CD4-positive, alpha-beta T cell treated with Interleukin-1 beta for 1 hour (primary cell): Measurements from ENCODE around the gene BEND7.
"Not testable (repeated sequence)": the region's sequence is repeated elsewhere in the genome, so short reads cannot be mapped to it uniquely, and the experiment has no call there.

Experiments used
- DNase-seq, 2 donors: peaks; one replicate each; pipeline ENCODE4 v3.0.0-alpha.2; 2020 to 2022

Gene BEND7

DNA sequence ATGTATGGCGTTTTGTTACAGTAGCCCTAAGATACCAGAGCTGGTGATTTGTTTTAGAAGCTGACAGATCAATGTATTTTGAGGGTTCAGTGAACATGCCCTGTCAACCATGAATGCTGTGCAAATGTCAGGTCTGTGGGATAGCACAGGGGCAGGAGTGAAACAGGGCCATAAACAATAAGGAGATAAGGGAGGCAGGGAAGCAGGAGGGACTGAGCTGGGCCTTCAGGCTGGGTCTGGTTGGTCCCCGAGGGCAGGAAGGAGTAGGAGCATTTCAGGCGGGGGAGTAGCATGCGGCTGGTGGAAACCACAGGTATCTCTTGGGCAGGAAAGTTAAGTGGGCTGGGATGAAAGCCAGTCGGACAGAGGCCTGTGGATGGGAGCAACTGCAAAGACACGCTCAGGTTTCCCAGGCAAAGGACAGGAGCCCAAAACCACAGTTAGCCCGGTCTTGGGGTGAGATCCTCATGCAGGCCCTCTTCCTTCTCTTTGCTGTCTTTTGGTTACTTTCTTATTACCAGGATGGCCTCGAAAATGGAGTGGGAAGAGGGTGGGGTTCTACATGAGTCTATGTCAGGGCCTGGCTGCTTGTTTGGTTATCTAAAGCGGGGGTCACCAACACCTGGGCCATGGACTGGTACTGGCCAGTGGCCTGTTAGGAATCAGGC is 111.2 kb downstream of the BEND7 start:
- no peak for DNase-seq

DNA sequence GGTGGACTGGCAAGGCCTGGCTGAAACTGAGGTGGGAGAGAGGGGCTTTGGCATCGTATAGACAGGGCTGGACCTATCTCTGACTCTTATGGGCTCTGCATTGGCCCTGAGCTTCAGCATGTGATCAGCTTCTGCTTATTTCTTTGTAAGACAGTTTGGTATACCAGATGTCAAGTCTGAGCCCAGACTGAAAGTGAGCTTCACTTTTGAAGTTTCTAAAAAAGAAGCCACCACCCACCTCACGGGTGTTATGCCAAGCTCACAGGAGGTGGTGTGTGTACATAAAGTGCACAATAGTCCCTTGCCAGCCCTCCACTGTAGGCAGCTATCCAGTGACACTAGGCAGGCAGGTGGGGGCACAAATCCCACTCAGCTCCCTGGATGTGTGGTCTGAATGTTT is 112.1 kb downstream of the BEND7 start:
- no peak for DNase-seq

DNA sequence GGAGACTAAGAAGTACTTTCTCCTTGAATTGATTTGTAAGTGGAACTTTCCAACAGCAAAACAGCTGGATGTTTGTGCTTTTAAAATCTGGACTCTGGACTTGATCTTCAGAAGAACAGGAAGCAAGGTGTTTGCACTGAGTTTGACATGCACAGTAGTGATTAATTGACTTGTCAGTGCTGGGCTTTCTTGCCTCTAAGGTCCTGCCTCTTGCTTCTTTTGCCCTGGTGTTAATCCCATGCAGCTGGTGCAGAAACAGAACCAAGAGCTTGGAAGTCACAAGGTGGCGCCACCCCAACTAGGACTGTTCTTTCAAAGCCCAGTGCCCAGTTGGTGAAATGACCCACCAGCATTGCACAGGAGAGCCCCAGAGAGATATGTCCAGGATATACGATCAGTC is 114.0 kb downstream of the BEND7 start:
- no peak for DNase-seq

DNA sequence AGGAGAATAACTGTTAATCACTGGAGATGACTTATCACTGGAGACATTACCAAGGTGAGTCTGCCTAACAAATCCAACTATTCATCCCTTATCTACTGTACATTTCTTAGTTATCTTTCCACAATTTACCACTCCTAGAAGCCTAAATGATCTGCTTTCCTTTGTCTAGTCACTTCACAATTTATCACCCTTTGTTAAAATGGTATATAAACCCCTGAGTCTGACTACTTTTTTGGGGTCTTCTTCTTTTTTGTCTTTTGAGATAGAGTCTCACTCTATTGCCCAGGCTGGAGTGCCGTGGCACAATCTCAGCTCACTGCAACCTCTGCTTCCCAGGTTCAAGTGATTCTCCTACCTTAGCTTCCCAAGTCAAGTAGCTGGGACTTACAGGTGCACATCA is 114.7 kb downstream of the BEND7 start:
- DNase-seq: no peak

DNA sequence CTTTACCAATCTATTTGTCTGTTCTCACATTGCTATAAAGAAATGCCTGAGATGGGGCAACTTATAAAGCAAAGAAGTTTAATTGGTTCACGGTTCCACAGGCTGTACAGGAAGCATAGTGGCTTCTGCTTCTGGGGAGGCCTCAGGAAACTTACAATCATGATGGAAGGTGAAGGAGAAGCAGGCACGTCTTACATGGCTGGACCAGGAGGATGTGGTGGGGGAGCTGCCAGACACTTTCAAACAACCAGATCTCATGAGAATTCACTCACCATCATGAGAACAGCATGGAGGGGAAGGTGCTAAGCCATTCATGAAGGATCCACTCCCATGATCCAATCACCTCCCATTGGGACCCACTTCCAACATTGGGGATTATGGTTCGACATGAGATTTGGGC is 115.9 kb downstream of the BEND7 start:
- no peak for DNase-seq

DNA sequence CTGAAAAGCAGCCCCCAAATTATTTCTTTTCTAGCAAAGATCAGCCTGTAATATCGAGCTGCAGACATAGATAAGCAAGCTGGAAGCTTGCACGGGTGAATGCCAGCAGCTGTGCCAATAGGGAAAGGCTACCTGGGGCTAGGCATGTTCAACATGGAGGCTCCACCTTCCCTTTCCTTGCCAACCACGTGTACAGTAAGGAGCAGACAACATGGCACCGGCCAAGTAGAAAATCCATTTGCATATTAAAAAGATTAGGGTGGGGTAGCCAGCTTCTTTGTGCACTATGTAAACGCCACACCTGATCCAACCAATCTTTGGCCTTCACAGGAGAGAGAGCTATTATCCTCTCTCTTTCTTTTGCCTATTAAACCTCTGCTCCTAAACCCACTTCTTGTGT is 124.0 kb downstream of the BEND7 start:
- DNase-seq: no peak

DNA sequence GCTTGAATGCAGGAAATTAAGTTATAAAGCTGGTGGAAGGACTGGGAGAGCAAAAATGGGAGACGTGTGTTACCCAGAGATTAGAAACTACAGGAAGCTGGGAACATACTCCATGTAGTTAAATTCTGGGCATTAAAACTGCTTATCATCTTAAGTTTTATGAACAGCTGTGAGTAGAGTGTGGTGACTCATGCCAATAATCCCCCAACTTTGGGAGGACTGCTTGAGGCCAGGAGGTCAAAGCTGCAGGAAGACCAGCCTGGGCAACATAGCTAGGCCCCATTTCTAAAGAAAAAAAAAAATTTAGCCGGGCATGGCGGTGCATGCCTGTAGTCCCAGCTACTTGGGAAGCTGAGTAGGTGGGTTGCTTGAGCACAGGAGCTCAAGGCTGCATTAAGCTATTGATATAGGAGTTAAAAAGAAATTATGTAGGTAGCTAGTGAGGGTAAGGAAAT is 124.5 kb downstream of the BEND7 start:
- DNase-seq: no peak

DNA sequence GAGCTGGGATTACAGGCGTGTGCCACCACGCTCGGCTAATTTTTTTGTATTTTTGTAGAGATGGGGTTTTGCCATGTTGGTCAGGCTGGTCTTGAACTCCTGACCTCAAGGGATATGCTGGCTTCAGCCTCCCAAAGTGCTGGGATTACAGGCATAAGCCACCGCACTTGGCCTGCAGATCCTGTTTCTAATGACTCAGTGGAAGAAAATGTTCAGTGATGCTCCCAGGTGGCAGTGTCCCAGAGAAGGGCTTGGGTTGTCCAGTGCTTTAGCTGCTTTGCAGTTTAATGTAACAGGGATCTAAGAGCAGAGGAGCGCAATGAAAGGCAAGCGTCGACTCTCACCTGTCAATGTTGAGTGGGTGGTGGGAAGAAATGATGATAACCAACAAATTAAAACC is 125.4 kb downstream of the BEND7 start:
- DNase-seq: not testable (repeated sequence)

DNA sequence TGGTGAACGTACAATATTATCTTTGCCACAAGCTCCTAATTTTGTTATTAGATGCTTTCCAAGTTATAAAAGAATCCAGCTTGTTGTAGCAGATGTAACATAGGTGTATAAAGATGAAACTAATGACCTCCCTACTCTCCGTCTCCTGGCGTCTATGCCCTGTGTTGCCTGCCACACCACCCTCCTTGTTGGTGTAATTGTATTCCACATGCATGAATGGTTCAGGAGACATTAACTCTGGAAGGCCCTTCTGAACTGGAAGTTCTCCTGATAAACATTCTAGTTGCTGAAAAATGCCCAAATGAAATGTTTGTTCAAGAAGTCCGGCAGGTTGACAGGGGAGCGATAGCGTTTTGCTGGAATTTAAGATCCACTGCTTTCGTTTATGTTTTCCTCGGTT is 126.8 kb downstream of the BEND7 start:
- no peak for DNase-seq

DNA sequence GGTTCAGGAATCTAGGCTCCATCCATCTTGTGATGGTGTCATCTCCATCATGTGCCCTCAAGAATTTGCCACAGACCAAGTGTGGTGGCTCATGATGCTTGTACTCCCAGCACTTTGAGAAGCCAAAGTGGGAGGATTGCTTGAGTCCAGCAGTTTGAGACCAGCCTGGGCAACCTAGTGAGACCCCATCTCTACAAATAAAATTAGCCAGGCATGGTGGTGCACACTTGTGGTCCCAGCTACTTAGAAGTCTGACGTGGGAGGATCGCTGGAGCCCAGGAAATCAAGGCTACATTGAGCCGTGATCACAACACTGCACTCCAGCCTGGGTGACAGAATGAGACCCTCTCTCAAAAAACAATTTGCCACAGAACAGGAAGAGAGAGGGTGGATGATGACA is 127.7 kb downstream of the BEND7 start:
- no peak for DNase-seq

DNA sequence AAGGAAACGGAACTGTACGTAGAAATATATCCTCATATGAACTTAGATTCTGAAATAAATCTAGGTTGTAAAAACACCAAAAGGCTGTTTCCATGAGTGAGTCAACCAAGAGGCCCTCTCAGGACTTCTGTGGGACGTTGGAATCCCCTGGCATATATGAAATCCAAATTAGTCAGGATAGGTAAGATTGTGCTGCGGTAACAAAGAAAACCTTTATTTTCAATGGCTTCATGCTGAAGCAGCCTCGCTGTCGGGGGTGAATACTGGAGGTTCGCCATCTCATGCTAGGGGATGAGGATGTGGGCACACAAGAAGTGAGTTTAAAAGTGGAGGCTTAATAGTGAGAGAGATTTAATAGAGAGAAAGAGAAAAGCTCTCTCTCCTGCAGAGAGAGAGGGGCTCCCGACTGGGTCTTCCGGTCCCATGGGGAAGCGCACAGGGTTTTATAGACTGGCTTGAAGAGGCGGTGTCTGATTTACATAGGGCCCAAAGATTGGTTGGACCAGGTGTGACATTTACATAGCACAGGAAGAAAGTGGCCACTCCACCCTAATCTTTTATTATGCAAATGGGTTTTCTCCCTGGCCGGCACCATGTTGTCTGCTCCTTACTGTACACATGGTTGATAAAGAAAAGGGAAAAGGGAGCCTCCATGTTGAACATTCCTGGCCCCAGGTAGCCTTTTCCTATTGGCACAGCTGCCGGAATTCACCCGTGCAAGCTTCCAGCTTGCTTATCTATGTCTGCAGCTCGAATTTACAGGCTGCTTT is 128.4 kb downstream of the BEND7 start:
- DNase-seq: no peak

DNA sequence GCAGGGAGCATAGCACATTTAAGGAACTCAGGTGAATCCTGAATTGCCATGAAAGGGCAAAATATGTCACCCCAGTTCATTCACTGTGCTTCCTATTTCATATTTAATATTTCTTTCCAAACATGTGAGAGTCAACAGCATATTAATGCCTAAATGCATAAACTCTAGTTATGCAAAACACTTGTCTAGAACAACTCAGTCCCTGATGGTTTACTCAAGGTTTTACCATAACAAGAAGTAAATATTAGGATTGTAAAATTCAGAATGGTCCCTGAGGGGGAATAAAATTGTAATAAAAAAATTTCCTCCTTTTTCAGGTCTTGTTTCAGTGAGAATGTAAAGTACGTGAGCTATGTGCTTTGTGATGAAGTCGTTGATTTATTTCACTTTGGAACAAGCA is 129.1 kb downstream of the BEND7 start:
- DNase-seq: no peak

DNA sequence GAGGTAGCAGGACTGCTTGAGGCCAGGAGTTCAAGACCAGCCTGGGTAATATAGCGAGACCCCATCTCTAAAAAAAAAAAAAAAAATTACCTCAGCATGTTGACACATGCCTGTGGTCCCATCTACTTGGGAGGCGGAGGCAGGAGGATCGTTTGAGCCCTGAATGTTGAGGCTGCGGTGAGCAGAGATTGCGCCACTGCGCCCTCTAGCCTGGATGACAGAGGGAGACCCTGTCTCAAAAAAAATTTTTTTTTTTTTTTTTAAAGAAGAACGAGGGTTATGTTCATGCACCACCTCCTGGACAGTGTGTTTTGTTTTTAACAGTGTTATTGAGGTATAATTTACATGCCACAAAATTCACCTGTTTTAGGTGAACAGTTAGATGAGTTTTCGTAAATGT is 129.6 kb downstream of the BEND7 start:
- DNase-seq: no peak

DNA sequence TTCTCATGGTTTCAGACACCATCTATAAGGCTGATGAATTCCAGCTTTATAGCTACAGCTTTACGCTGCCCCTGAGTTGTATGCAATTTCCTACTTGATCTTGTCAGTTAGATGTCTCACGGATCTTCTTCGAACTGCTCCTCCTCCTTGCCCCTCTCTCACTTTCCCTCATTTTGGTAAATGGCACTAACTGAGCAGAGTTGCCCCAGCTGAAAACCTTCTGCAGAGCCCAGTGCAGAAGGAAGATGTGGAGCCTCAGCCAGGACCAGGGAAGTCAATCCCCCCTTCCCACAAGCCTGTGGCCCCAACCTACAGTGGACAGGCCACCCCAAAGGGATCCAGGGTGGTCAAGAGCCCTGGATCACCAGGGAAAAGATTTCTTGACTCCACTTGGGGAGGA is 131.8 kb downstream of the BEND7 start:
- DNase-seq: no peak

DNA sequence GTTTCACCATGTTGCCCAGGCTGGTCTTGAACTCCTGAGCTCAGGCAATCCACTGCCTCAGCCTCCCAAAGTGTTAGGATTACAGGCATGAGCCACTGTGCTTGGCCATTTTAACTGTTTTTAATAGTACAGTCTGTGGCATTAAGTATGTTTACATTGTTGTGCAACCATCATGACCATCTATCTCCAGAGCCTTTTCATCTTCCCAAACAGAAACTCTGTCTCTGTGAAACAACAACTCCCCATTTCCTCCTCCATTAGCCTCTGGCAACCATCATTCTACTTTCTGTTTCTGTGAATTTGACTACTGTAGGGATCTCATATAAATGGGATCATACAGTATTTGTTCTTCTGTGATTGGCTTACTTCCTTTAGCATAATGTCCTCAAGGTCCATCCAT is 132.4 kb downstream of the BEND7 start:
- DNase-seq: no peak

DNA sequence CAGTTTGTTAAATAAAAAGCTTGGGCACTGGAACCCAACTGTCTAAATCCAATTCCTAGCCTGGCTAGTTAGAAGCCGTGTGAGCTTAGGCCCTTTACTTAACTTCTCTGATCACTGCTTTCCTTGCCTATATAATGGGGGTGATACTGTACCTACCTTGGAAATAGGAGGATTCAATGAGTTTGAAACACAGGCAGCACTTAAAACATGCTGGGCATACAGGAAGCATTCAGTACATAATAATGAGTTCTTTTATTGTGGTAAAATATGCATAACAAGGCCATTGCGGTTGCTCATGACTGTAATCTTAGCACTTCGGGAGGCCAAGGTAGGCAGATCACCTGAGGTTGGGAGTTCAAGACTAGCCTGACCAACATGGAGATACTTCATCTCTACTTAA is 133.3 kb downstream of the BEND7 start:
- no peak for DNase-seq

DNA sequence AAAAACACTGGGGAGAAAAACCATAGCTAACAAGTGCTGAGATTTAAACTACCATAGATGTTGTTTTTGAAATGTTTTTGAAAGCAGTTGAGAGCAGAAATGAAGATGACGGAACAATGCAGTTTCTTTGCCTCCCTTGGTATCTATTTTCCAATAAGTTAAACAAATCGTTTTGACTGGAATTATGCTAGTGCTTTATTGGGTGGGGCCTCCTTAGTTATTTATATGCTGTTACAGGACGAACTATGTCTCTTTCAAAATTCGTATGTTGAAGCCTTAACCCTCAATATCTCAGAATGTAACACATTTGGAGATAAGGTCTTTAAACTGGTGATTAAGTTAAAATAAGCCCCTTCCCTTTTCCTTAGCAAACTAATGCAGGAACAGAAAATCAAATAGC is 135.2 kb downstream of the BEND7 start:
- no peak for DNase-seq

DNA sequence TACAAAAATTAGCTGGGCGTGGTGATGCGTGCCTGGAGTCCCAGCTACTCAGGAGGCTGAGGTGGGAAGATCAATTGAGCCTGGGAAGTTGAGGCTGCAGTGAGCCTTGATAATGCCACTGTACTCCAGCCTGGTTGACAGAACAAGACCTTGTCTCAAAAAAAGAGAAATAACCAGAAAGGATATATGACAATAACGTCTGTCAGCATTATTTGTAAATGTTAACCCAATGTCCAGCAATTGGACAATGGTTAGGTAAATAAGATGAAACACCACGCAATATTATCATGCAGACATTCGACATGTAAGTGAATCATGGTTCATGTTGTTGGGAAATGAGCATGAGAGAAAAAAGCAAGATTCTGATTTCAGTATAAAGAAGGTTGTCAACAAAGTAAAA is 136.1 kb downstream of the BEND7 start:
- DNase-seq: no peak
